GM18907 (cell line): ENCODE measurements around the gene CD276.

Experiments used
- ATAC-seq: cut with Tn5 transposase; IDR thresholded peaks from one replicate; pipeline ENCODE4 v1.9.1; 2021; ENCODE audit warnings: mild to moderate bottlenecking, moderate library complexity; ENCODE audit not compliant: unreplicated experiment

Gene CD276

GRCh38 chr15:73746261-73746660 lies 62.1 kb downstream of the CD276 start:
- ATAC-seq, result no peak

GRCh38 chr15:73746883-73747282 lies 62.7 kb downstream of the CD276 start:
- ATAC-seq, result no peak

- no peak for ATAC-seq
Observed at GRCh38 chr15:73747847-73748590, 63.8 kb downstream of the CD276 start.

- ATAC-seq, result no peak
Observed at GRCh38 chr15:73748730-73749129, 64.5 kb downstream of the CD276 start.

GRCh38 chr15:73749533-73749932 lies 65.3 kb downstream of the CD276 start:
- ATAC-seq, result no peak

GRCh38 chr15:73749971-73750370 lies 65.8 kb downstream of the CD276 start:
- no peak for ATAC-seq

GRCh38 chr15:73750438-73750837 lies 66.3 kb downstream of the CD276 start:
- no peak for ATAC-seq

GRCh38 chr15:73750951-73751350 lies 66.8 kb downstream of the CD276 start:
- no peak for ATAC-seq

- no peak for ATAC-seq
Observed at GRCh38 chr15:73751511-73751898, 67.3 kb downstream of the CD276 start.

GRCh38 chr15:73751899-73752805 lies 68.0 kb downstream of the CD276 start:
- ATAC-seq, result no peak

- ATAC-seq, result no peak
Observed at GRCh38 chr15:73752806-73753193, 68.6 kb downstream of the CD276 start.

- ATAC-seq, result no peak
Observed at GRCh38 chr15:73753250-73754130, 69.3 kb downstream of the CD276 start, which contains the start of gene INSYN1. Gene INSYN1 (minus strand): TSS chr15:73753351. CDS start chr15:73751130, 2,221 bp downstream.

- ATAC-seq, result no peak
Observed at GRCh38 chr15:73754461-73754860, 70.3 kb downstream of the CD276 start.

GRCh38 chr15:73755481-73755880 lies 71.3 kb downstream of the CD276 start:
- ATAC-seq, result no peak

- no peak for ATAC-seq
Observed at GRCh38 chr15:73755946-73756345, 71.8 kb downstream of the CD276 start.

- ATAC-seq, result no peak
Observed at GRCh38 chr15:73756390-73756789, 72.2 kb downstream of the CD276 start.

GRCh38 chr15:73756947-73757513 lies 72.8 kb downstream of the CD276 start:
- no peak for ATAC-seq

GRCh38 chr15:73757571-73757970 lies 73.4 kb downstream of the CD276 start:
- ATAC-seq, result no peak

- no peak for ATAC-seq
Observed at GRCh38 chr15:73758461-73758860, 74.3 kb downstream of the CD276 start.
